NCI-H2196 (cell line): Measurements from ENCODE around the gene NAPA.
A peak's percentile ranks its signal among the peaks of the same experiment; 100 is the strongest.
"Not testable (repeated sequence)": the region's sequence is repeated elsewhere in the genome, so short reads cannot be mapped to it uniquely, and the experiment has no call there.

Source experiments
- DNase-seq: peaks from one replicate; lab custom pipeline; 2025; ENCODE audit not compliant: unreplicated experiment; lab: John Stamatoyannopoulos, UW

The NAPA gene

GRCh38 chr19:47487551-47488515, 27.0 kb downstream of the NAPA start:
- no peak for DNase-seq

GRCh38 chr19:47486900-47487299, 28.0 kb downstream of the NAPA start:
- DNase-seq, result no peak

- not testable (repeated sequence) for DNase-seq
These were observed 28.6 kb downstream of the NAPA start for GRCh38 chr19:47486220-47486619.

- DNase-seq, result no peak
These were observed 29.7 kb downstream of the NAPA start for GRCh38 chr19:47485210-47485609.

- peak; percentile 88 for DNase-seq
These were observed 30.8 kb downstream of the NAPA start, which contains the start of gene KPTN for GRCh38 chr19:47483800-47484690. TSS of gene KPTN (minus strand) at chr19:47484219. CDS start at chr19:47484160, 59 bp downstream.

- no peak for DNase-seq
These were observed 31.7 kb downstream of the NAPA start for GRCh38 chr19:47483200-47483599.

- DNase-seq, result no peak
These were observed 33.3 kb downstream of the NAPA start for GRCh38 chr19:47481460-47482052.

GRCh38 chr19:47480658-47481057, 34.2 kb downstream of the NAPA start:
- no peak for DNase-seq

- no peak for DNase-seq
These were observed 35.0 kb downstream of the NAPA start for GRCh38 chr19:47479701-47480503.

- DNase-seq, result no peak
These were observed 38.4 kb downstream of the NAPA start for GRCh38 chr19:47476438-47476972.

GRCh38 chr19:47475465-47475864, 39.4 kb downstream of the NAPA start:
- DNase-seq, result no peak

GRCh38 chr19:47473336-47473735, 41.5 kb downstream of the NAPA start:
- DNase-seq, result no peak

- peak; percentile 75 for DNase-seq
These were observed 43.0 kb downstream of the NAPA start, which contains the start of gene SLC8A2 for GRCh38 chr19:47471733-47472457. TSS of gene SLC8A2 (minus strand) at chr19:47471893. CDS start at chr19:47466403, 5,490 bp downstream.

GRCh38 chr19:47471381-47471732, 43.5 kb downstream of the NAPA start:
- no peak for DNase-seq

- no peak for DNase-seq
These were observed 44.2 kb downstream of the NAPA start for GRCh38 chr19:47470447-47471195.

- DNase-seq, result no peak
These were observed 45.1 kb downstream of the NAPA start for GRCh38 chr19:47469719-47470118.

- peak; percentile 14 for DNase-seq
These were observed 45.5 kb downstream of the NAPA start for GRCh38 chr19:47469363-47469700.

GRCh38 chr19:47467914-47468313, 46.9 kb downstream of the NAPA start:
- DNase-seq, result no peak

- DNase-seq, result no peak
These were observed 48.9 kb downstream of the NAPA start for GRCh38 chr19:47465957-47466356.
